ENCODE measurements around the gene ERBB2.

DNA sequence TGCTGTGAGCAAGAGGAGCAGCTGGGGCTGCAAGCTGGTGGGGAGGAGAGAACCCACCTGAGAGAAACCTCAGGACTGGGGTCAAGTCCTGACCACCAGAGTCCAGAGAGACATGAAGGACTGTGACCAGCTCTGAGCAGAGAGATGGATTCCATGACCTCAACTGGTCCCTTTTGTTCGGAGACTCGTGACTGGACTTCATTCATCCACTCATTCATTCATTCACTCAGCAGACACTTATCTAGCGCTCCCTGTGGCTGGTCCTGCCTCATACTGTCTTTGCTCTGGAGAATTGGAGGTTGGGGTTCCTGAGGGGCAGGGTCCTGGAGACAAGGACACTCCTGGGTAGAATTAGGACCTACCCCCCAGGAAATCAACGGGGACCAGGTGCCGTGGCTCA lies 4.0 kb downstream of the ERBB2 start:
- TF ChIP-seq, protein P1, sequence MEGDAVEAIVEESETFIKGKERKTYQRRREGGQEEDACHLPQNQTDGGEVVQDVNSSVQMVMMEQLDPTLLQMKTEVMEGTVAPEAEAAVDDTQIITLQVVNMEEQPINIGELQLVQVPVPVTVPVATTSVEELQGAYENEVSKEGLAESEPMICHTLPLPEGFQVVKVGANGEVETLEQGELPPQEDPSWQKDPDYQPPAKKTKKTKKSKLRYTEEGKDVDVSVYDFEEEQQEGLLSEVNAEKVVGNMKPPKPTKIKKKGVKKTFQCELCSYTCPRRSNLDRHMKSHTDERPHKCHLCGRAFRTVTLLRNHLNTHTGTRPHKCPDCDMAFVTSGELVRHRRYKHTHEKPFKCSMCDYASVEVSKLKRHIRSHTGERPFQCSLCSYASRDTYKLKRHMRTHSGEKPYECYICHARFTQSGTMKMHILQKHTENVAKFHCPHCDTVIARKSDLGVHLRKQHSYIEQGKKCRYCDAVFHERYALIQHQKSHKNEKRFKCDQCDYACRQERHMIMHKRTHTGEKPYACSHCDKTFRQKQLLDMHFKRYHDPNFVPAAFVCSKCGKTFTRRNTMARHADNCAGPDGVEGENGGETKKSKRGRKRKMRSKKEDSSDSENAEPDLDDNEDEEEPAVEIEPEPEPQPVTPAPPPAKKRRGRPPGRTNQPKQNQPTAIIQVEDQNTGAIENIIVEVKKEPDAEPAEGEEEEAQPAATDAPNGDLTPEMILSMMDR (IDR thresholded peaks at IDR 0.05) = no peak
- TF ChIP-seq POLR2A (IDR thresholded peaks at IDR 0.05) = no peak
- TF ChIP-seq POLR2AphosphoS5 (IDR thresholded peaks at IDR 0.05) = no peak
